Activated T-cell treated with anti-CD3 and anti-CD28 coated beads for 4 hours (primary cell): ENCODE measurements around the gene APOBEC4.
"Not testable (repeated sequence)": the region's sequence is repeated elsewhere in the genome, so short reads cannot be mapped to it uniquely, and the experiment has no call there.

ENCODE experiments used
- DNase-seq: peaks from one replicate; pipeline ENCODE4 v3.0.0-alpha.2; 2020

The APOBEC4 gene

GRCh38 chr1:183633676-183634343, 19.3 kb downstream of the APOBEC4 start:
- DNase-seq: peak; percentile 2

- DNase-seq: no peak
Observed at GRCh38 chr1:183632964-183633363, 20.2 kb downstream of the APOBEC4 start.

- no peak for DNase-seq
Observed at GRCh38 chr1:183632114-183632513, 21.0 kb downstream of the APOBEC4 start.

GRCh38 chr1:183630748-183631147, 22.4 kb downstream of the APOBEC4 start:
- DNase-seq: no peak

GRCh38 chr1:183628537-183628936, 24.6 kb downstream of the APOBEC4 start:
- DNase-seq: no peak

- DNase-seq: not testable (repeated sequence)
Observed at GRCh38 chr1:183626236-183626635, 26.9 kb downstream of the APOBEC4 start.

- DNase-seq: peak; percentile 11
Observed at GRCh38 chr1:183622884-183623785, 30.0 kb downstream of the APOBEC4 start.

GRCh38 chr1:183622013-183622412, 31.1 kb downstream of the APOBEC4 start:
- no peak for DNase-seq

GRCh38 chr1:183620311-183620710, 32.8 kb downstream of the APOBEC4 start:
- DNase-seq: no peak

- no peak for DNase-seq
Observed at GRCh38 chr1:183619781-183620180, 33.3 kb downstream of the APOBEC4 start.

GRCh38 chr1:183618202-183618601, 34.9 kb downstream of the APOBEC4 start:
- DNase-seq: not testable (repeated sequence)

GRCh38 chr1:183612975-183613374, 40.1 kb downstream of the APOBEC4 start:
- DNase-seq: not testable (repeated sequence)

- DNase-seq: no peak
Observed at GRCh38 chr1:183612407-183612806, 40.7 kb downstream of the APOBEC4 start.

GRCh38 chr1:183611021-183611420, 42.1 kb downstream of the APOBEC4 start:
- no peak for DNase-seq

- DNase-seq: no peak
Observed at GRCh38 chr1:183609759-183610452, 43.2 kb downstream of the APOBEC4 start.

- DNase-seq: no peak
Observed at GRCh38 chr1:183609313-183609712, 43.8 kb downstream of the APOBEC4 start.

GRCh38 chr1:183607322-183607980, 45.7 kb downstream of the APOBEC4 start:
- no peak for DNase-seq

GRCh38 chr1:183605904-183606303, 47.2 kb downstream of the APOBEC4 start:
- DNase-seq: no peak

- no peak for DNase-seq
Observed at GRCh38 chr1:183604815-183605214, 48.3 kb downstream of the APOBEC4 start.

- no peak for DNase-seq
Observed at GRCh38 chr1:183604038-183604808, 48.9 kb downstream of the APOBEC4 start.

GRCh38 chr1:183602510-183602909, 50.6 kb downstream of the APOBEC4 start:
- DNase-seq: no peak

- no peak for DNase-seq
Observed at GRCh38 chr1:183600634-183601033, 52.5 kb downstream of the APOBEC4 start.
